ENCODE results near the gene UMAD1.

DNA sequence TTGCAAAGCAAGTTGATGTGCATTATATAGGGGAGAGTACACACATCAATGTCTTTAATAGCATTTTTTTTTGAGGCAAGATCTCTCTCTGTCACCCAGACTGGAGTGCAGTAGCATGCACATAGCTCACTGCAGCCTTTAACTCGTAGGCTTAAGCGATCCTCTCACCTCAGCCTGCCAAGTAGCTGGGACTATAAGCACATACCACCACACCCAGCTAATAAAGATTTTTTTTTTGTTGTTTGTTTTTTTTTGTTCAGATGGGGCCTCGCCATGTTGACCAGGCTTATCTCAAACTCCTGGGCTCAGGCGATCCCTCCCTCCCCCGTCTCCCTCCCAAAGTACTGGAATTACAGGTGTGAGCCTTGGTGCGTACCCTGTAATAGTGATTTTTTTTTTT lies 1.5 kb downstream of the UMAD1 start:
- TF ChIP-seq, protein P1, sequence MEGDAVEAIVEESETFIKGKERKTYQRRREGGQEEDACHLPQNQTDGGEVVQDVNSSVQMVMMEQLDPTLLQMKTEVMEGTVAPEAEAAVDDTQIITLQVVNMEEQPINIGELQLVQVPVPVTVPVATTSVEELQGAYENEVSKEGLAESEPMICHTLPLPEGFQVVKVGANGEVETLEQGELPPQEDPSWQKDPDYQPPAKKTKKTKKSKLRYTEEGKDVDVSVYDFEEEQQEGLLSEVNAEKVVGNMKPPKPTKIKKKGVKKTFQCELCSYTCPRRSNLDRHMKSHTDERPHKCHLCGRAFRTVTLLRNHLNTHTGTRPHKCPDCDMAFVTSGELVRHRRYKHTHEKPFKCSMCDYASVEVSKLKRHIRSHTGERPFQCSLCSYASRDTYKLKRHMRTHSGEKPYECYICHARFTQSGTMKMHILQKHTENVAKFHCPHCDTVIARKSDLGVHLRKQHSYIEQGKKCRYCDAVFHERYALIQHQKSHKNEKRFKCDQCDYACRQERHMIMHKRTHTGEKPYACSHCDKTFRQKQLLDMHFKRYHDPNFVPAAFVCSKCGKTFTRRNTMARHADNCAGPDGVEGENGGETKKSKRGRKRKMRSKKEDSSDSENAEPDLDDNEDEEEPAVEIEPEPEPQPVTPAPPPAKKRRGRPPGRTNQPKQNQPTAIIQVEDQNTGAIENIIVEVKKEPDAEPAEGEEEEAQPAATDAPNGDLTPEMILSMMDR (IDR thresholded peaks at IDR 0.05 in 8 of 11, conservative IDR thresholded peaks at IDR 0.05 in 3 of 11) = no peak
- TF ChIP-seq POLR2AphosphoS5 (IDR thresholded peaks at IDR 0.05) = no peak
- TF ChIP-seq POLR2A (IDR thresholded peaks at IDR 0.05) = no peak
